ENCODE measurements around the gene MEST. TPM values are rescaled to one million over a fixed set of nuclear protein-coding genes. Genes with fewer than 3 reads are reported as not detected.

Gene MEST, protein sequence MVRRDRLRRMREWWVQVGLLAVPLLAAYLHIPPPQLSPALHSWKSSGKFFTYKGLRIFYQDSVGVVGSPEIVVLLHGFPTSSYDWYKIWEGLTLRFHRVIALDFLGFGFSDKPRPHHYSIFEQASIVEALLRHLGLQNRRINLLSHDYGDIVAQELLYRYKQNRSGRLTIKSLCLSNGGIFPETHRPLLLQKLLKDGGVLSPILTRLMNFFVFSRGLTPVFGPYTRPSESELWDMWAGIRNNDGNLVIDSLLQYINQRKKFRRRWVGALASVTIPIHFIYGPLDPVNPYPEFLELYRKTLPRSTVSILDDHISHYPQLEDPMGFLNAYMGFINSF
- polyA plus RNA-seq, result 24.0 and 27.4 TPM in 2 replicates

DNA sequence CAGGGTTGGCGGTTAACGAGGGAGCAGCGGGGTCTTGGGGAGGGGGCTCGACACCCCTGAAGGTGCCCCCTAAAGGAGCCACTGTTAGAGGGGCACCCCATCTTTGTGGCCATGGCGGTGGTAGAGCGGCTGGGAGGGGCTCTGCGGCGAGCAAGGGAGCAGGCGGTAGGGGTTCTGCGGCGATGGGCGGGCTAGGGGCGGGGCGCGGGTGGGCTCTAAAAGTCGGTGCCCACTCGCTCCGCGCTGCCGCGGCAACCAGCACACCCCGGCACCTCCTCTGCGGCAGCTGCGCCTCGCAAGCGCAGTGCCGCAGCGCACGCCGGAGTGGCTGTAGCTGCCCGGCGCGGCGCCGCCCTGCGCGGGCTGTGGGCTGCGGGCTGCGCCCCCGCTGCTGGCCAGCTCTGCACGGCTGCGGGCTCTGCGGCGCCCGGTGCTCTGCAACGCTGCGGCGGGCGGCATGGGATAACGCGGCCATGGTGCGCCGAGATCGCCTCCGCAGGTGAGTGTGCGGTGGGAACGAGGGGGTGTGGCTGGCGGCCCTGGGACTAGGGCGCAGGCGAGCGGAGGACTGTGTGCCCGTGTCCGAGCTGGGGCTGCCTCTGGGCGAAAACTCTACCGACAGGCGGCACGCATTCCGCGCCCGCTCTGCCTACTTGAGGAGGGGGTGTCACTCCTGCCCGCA lies at the start of gene MEST:
MEST (plus strand) TSS at position 245 of the 682 bp plus-strand sequence; CDS start at position 474, 229 bp downstream.

Other genes starting within 250 kb of the MEST start
- gene CPA2, start 225.2 kb upstream of the MEST start, polyA plus RNA-seq, result not detected in 2 replicates
- not detected in 2 replicates for gene CPA4, start 198.9 kb upstream of the MEST start, polyA plus RNA-seq
- gene CPA5, start 147.3 kb upstream of the MEST start, polyA plus RNA-seq, result not detected in 2 replicates
- not detected in 2 replicates for gene CPA1, start 111.6 kb upstream of the MEST start, polyA plus RNA-seq
- gene CEP41, start 51.1 kb upstream of the MEST start, polyA plus RNA-seq, result 26.8 and 27.6 TPM in 2 replicates
- 13.5 and 14.2 TPM in 2 replicates for gene COPG2, start 176.7 kb downstream of the MEST start, polyA plus RNA-seq
- not detected in 2 replicates for gene TSGA13, start 194.5 kb downstream of the MEST start, polyA plus RNA-seq
- gene KLF14, start 242.1 kb downstream of the MEST start, polyA plus RNA-seq, result not detected in 2 replicates